ENCODE data around the gene ZNF598. TPM values are rescaled to one million over a fixed set of nuclear protein-coding genes. Genes with fewer than 3 reads are reported as not detected.

Gene ZNF598
- polyA plus RNA-seq, 1 of the 3 experiments (the other 2 are of a cell fraction): 47.8 TPM

GRCh38 chr16:2023092-2024031, 13.7 kb upstream of the ZNF598 start:
- peaks cover 8% of the 10 kb centered on the region; the same call in 1 of the 2 replicates for H4K20me1 ChIP-seq (ENCODE audit: insufficient read depth)
- H3F3A ChIP-seq (replicated peaks; ENCODE audit: insufficient read depth): peaks cover 9% of the 10 kb centered on the region
- peak overlapping the region; percentile 40 to 65 for H3K4me3 ChIP-seq (ENCODE audit: low read depth in 2 of 2, low read length in 1 of 2)
- H3K36me3 ChIP-seq (replicated peaks in 1 of 2; ENCODE audit: control insufficient read depth in 1 of 2, insufficient read depth in 2 of 2, low read length in 1 of 2): no peaks in the 10 kb centered on the region
- peak overlapping the region; percentile 65 to 86 for H3K27ac ChIP-seq (ENCODE audit: low read depth in 2 of 2, low read length in 1 of 2)
- H3K9me3 ChIP-seq: no peaks in the 10 kb centered on the region
- H3K9ac ChIP-seq: peak overlapping the region; percentile 59; the same call in 1 of the 2 replicates
- peaks cover 7 to 29% of the 10 kb centered on the region in 2 experiments; a peak in 2 of 4 replicates for H3K4me1 ChIP-seq (ENCODE audit: control insufficient read depth in 1 of 2, insufficient read depth in 2 of 2, low read depth in 1 of 2, low read length in 1 of 2)
- ChIA-PET CTCF (interaction anchor here (0.6 to 6.5 kb wide), 36 partner anchors 9 to 460 kb away, joined by 3 to 68 read pairs (median 5); partner anchors contain the start of genes NTHL1, PKD1, RAB26 and SYNGR3), POLR2A (interaction anchor here (0.7 to 1.5 kb wide), 4 partner anchors 19 to 132 kb away, joined by 3 to 6 read pairs (median 4); partner anchors contain the start of genes NTHL1, RPS2, TRAF7 and TSC2)
- H3K79me2 ChIP-seq (ENCODE audit: insufficient read depth): peaks cover 14% of the 10 kb centered on the region; the same call in 1 of the 2 replicates
- TF ChIP-seq SIN3A (IDR thresholded peaks at IDR 0.05; ENCODE audit: borderline replicate concordance, low read depth, low read length) (no peak; the same call in 1 of the 2 replicates), CTCF (IDR thresholded peaks at IDR 0.05) (peak; percentile 89), RCOR1 (IDR thresholded peaks at IDR 0.05; ENCODE audit: low read length) (peak; percentile 24; the same call in 1 of the 2 replicates), SMC3 (IDR thresholded peaks at IDR 0.05; ENCODE audit: low read depth, low read length) (peak; percentile 94), GABPA (IDR thresholded peaks at IDR 0.05; ENCODE audit: low read depth) (no peak), FOXJ3 (CRISPR knock-in tag; IDR thresholded peaks at IDR 0.05) (no peak), REST (IDR thresholded peaks at IDR 0.05; ENCODE audit: low read depth, low read length) (no peak), MAX (IDR thresholded peaks at IDR 0.05; ENCODE audit: low read depth) (0 out of 2 replicates have a peak, but pooled peaks have one; percentile 18), YY1 (IDR thresholded peaks at IDR 0.05; ENCODE audit: low read depth) (no peak), JUND (IDR thresholded peaks at IDR 0.05) (no peak), POLR2AphosphoS5 (IDR thresholded peaks at IDR 0.05; ENCODE audit: low read depth, low read length) (peak; percentile 45; the same call in 1 of the 2 replicates), FOXM1 (IDR thresholded peaks at IDR 0.05; ENCODE audit: low read depth) (no peak), NFIC (IDR thresholded peaks at IDR 0.05; ENCODE audit: borderline replicate concordance) (no peak), RAD21 (IDR thresholded peaks at IDR 0.05; ENCODE audit: low read length) (peak; percentile 94)
- DNase-seq: peak; percentile 97
- no peaks in the 10 kb centered on the region for H3K9me2 ChIP-seq
- peak overlapping the region; percentile 93 for H2AFZ ChIP-seq (ENCODE audit: low read depth)
- H3K27me3 ChIP-seq (ENCODE audit: insufficient read depth): peaks cover 4% of the 10 kb centered on the region; the same call in 1 of the 2 replicates
- H3K4me2 ChIP-seq: peak overlapping the region; percentile 97
- WGBS (ENCODE audit: low lambda C conversion rate): 32% methylated on average over 26 of the region's 53 CpGs

Data from SK-N-SH (cell line).